K562 treated with DMSO at 1 percent for 4 hours (cell line): ENCODE data around the gene MOG. TPM values are rescaled to one million over a fixed set of nuclear protein-coding genes. Genes with fewer than 3 reads are reported as not detected.

Experiments
- total RNA-seq: library from RNA; unstranded; fragments of 300-600 nt; gene quantifications from 2 replicates; pipeline ENCODE4 v1.2.3, GENCODE V29; 2022; ENCODE audit not compliant: insufficient read depth

MOG gene
- not detected in 2 replicates for total RNA-seq

DNA sequence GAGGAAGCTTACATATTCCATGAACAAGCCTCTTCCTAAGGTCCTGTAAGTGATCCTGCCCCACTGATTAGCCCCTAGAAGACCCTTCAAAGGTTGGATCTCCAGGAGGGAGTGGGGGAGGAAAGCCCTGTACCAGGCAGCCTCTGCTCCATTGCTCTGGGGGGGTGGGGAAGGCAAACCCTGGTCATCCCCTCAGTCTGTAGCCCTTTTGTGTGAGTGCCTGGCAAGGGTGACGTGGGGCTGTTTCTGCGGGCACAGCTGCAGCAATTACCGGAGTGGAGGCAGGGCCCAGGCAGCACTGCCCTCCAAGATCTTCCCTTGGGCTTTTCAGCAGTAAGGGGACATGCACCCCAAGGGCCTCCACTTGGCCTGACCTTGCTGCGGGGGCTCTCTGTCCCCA lies at the start of gene MOG:
MOG (plus strand) TSS at position 295 of the 400 bp plus-strand sequence. CDS start 118 bp downstream, outside the sequence.

DNA sequence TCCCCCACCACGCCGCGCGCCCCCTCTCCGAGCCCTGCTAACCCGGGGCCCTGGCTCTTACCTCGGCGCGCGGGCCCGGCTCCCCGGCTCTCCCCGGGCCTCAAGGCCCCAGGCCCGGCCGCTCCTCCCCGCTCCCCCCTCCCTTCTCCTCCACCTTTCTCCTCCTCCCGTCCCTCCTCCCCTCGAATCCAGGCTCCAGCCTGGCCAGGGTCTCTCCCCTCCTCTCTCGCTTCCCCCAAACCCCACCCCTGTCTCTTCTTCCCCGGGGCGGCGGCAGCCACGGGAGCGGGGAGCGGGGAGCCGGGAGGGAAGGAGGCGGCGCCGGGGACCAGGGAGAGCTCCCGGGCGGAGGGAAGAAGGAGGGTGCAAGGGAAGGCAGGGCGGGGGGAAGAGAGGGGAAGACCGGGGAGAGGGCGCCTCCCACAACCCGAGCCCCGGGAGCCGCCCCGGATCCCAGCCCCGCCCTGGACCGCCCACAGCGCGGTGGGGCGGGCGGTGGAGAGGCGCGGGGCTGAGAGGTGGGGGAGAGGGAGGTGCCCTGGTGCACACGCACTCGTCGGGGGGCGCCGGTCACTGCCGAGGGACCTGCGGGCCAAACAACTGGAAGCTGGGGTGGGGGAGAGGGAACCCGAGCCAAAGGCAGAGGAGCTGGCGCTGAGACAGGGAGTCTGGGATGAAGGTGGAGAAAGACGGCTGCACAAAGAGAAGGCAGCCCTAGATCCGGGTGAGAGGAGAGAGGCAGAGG lies 23.9 kb upstream of the MOG start, which contains the start of gene GABBR1:
GABBR1 (minus strand) TSS at position 395 of the 745 bp plus-strand sequence. CDS start 798 bp downstream, outside the sequence.

DNA sequence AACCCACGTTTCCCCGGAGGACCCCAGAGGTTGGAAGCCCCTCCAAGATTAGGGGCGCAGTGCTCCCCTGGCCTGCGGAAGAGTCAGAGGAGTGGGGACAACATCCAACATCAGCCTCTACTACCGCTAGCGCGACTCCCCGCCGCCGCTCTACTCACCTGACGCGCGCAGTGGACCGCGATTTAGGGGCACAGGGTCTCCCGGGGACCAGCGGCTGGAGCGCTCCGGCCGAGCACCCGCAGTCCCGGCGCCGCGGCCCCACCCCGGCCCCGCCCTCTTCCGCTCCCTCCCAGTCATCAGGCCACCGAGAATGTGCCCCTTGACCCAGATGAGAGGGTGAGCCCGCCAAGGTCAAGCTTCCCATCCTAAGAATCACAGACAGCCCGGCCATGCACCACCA lies 24.0 kb downstream of the MOG start, which contains the start of gene ZFP57:
ZFP57 (minus strand) TSS at position 249 of the 400 bp plus-strand sequence. CDS start 4,149 bp downstream, outside the sequence.

Other genes with a start within 250 kb of the MOG start
- not detected in 2 replicates for gene OR12D1, start 242.2 kb upstream of the MOG start, total RNA-seq
- not detected in 2 replicates for gene OR10C1, start 217.8 kb upstream of the MOG start, total RNA-seq
- not detected in 2 replicates for gene OR11A1, start 200.0 kb upstream of the MOG start, total RNA-seq
- gene OR2H1, start 199.9 kb upstream of the MOG start, total RNA-seq: not detected in 2 replicates
- not detected in 2 replicates for gene MAS1L, start 169.1 kb upstream of the MOG start, total RNA-seq
- gene UBD, start 97.4 kb upstream of the MOG start, total RNA-seq: not detected in 2 replicates
- 0.34 TPM in 1 of 2 replicates, not detected in the other for gene OR2H2, start 72.0 kb upstream of the MOG start, total RNA-seq
- 5.8 and 7.4 TPM in 2 replicates for gene GABBR1, start 23.9 kb upstream of the MOG start, total RNA-seq
- not detected in 2 replicates for gene ZFP57, start 24.1 kb downstream of the MOG start, total RNA-seq
- not detected in 2 replicates for gene HLA-F, start 66.3 kb downstream of the MOG start, total RNA-seq
- not detected in 2 replicates for gene HLA-G, start 170.7 kb downstream of the MOG start, total RNA-seq